ENCODE measurements around the gene ZNF750.

Gene ZNF750

DNA sequence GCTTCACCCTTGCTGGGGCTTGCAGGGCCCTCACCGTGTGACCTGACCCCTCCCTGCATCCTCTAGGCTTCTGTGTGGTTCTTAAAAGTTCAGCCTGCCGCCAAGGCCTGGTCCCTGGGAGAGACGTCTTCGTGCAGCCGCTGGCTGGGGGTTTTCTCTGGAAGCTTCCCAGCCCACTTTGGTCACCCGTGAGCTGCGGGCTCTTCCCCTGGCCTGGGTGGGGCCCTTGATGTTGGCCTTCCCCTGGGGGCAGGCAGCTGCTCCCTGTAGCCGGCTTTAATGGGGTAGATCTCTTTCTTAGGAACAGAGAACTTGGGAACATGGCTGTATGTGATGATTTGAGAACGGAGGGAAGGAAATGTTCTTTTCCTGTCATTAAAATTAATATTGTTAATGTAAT, 32.7 kb downstream of the ZNF750 start:
- peaks cover 20% of the 10 kb centered on the region for H3K36me3 Mint-ChIP-seq (ENCODE audit: low read depth)
- no peak overlapping the region for H3K4me3 Mint-ChIP-seq
- no peaks in the 10 kb centered on the region for H3K27me3 Mint-ChIP-seq
- no peak overlapping the region for H3K27ac Mint-ChIP-seq
- no peaks in the 10 kb centered on the region for H3K4me1 Mint-ChIP-seq (ENCODE audit: low read depth)
- no peaks in the 10 kb centered on the region for H3K9me3 Mint-ChIP-seq

DNA sequence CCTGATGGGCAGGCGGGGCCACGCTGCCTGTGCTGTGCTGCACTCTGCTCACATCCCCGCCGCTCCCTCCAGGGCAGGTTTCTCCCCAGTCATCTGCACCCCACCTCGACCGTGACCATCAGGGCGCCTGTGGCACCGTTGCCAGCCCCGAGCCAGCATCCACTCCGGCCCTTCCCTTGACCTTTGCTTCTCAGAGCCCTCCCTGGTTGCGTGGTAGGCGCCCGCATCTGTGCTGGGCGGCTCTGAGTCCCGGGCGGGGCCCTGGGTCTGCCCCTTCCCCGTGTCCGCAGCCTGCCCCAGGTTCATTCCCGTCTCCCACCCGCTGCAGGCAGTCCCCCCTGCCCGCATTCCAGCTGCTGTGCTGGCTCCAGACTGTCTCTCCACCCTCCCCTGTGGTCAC, 33.2 kb downstream of the ZNF750 start:
- H3K36me3 Mint-ChIP-seq (ENCODE audit: low read depth), result peaks cover 22% of the 10 kb centered on the region
- H3K4me1 Mint-ChIP-seq (ENCODE audit: low read depth), result no peaks in the 10 kb centered on the region
- no peaks in the 10 kb centered on the region for H3K9me3 Mint-ChIP-seq
- H3K27me3 Mint-ChIP-seq, result no peaks in the 10 kb centered on the region
- no peak overlapping the region for H3K4me3 Mint-ChIP-seq
- no peak overlapping the region for H3K27ac Mint-ChIP-seq

DNA sequence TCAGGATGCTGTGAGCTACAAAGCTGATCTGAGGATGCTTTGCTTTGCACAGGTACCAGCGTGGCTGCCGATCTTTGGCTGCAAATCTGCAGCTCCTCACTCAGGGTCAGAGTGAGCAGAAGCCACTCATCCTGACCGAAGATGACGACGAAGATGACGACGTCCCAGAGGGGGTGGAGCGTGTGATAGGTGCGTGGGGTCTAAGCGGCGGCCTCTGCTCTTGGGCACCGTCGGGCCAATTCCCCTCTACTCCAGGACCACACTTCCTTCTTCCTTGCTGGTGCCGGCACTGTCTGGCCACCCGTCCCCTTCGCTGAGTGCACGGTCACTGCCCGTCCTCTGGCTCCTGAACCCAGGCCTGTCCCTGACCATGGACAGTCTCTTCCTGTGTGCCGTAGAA, 34.0 kb downstream of the ZNF750 start:
- Mint-ChIP-seq H3K27me3 (no peaks in the 10 kb centered on the region), H3K36me3 (ENCODE audit: low read depth) (peaks cover 22% of the 10 kb centered on the region), H3K27ac (no peak overlapping the region), H3K4me3 (no peak overlapping the region), H3K9me3 (peaks cover 5% of the 10 kb centered on the region), H3K4me1 (ENCODE audit: low read depth) (no peaks in the 10 kb centered on the region)

DNA sequence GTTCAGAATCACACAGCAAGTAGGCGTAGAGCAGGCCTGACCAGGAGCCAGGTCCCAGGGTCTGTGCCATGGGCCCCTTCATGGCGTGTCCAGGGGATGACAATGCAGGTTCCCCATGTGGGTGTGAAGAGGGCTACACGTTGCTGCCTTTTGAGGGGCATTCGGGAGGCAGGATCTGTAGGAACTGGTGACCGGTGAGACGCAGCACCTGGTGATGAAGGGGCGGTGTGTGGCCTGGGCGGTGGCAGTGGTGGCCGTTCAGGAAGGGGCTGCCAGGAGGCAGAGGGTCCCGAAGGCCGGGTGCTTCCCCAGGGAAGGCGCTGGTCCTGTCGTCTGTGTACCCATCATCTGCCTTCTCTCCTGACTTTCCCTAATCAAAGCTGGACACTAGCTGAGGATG, 34.6 kb downstream of the ZNF750 start:
- no peaks in the 10 kb centered on the region for H3K4me1 Mint-ChIP-seq (ENCODE audit: low read depth)
- H3K4me3 Mint-ChIP-seq, result no peak overlapping the region
- no peak overlapping the region for H3K27ac Mint-ChIP-seq
- peaks cover 23% of the 10 kb centered on the region for H3K36me3 Mint-ChIP-seq (ENCODE audit: low read depth)
- H3K9me3 Mint-ChIP-seq, result peaks cover 5% of the 10 kb centered on the region
- H3K27me3 Mint-ChIP-seq, result no peaks in the 10 kb centered on the region

DNA sequence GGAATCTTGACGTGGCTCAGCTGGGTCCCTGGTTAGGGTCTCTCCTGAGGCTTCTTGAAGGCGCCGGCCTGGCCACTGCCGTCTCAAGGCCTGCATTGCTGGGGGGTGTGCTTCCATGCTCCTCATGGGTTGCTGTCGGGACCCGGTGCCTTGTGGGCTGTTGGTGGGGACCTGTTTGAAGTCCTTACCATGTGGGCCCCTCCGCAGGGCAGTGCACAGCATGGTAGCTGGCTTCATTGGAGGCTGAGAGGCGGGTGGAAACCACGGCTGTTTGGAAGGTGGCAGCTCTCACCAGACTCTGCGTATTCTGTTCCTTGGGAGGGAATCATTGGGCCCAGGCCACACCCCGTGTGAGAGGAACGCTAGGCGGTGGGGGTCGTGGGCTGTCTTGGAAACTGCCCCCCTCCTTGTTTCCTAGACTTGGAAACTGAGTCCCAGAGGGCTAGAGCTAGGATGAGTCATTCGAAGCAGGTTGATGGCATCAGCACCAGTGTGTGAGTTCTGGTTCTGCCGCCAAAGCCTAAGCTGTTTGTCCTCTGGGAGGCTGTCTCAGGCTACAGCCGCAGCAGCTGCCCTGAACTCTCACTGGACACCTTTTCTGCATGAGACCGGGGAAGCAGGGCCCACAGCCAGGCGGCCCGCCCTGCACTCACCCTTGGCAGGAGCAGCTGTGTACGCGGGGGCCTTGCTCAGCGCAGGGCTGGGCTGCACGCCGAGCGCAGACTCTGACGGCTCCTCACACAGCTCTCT, 35.2 kb downstream of the ZNF750 start:
- H3K36me3 Mint-ChIP-seq (ENCODE audit: low read depth), result peaks cover 24% of the 10 kb centered on the region
- no peaks in the 10 kb centered on the region for H3K27me3 Mint-ChIP-seq
- H3K27ac Mint-ChIP-seq, result no peak overlapping the region

DNA sequence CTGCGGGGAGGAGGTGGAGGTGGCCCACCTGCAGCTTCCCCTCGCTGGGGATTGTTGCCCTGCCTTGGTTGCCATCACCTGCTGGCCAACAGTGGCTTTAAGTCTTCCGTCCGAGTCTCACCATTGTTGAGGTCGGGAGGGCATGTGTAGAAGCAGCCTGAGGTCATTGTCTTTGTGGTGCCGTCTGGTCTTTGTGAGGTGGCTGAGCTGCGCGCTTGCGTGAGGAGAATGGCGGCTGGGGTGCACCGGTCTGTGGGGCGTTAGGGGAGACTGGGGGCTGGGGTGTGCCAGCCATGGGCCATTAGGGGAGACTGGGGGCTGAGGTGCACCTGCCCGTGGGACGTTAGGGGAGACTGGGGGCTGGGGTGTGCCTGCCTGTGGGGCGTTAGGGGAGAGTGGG, 36.2 kb downstream of the ZNF750 start:
- Mint-ChIP-seq H3K4me1 (ENCODE audit: low read depth) (no peaks in the 10 kb centered on the region), H3K27me3 (no peaks in the 10 kb centered on the region), H3K27ac (no peak overlapping the region), H3K4me3 (no peak overlapping the region), H3K36me3 (ENCODE audit: low read depth) (peaks cover 23% of the 10 kb centered on the region), H3K9me3 (peaks cover 5% of the 10 kb centered on the region)

More for the DNA sequence above, 35.2 kb downstream of the ZNF750 start:
- H3K9me3 Mint-ChIP-seq, result peaks cover 5% of the 10 kb centered on the region
- no peak overlapping the region for H3K4me3 Mint-ChIP-seq
- H3K4me1 Mint-ChIP-seq (ENCODE audit: low read depth), result no peaks in the 10 kb centered on the region

DNA sequence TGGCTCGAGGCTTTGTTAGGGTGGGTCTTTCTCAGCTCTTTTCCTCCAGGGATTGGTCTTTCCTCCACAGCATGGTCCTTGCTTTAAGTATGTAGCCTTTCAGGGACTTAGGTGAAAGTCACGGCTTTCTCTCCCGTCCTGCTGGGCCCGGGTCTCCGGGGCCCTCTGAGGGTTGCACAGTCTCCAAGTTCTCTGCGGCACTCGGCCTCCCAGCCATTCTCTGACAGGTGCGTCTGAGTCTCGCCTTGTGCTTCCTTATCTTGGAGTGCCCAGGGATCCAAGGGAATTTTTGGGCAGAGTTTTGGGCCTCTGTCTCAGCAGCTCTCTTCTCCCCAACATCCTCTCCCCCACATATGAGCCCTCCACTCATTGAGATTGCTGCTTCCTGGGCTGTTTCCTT, 36.6 kb downstream of the ZNF750 start:
- H3K4me1 Mint-ChIP-seq (ENCODE audit: low read depth), result no peaks in the 10 kb centered on the region
- H3K27me3 Mint-ChIP-seq, result no peaks in the 10 kb centered on the region
- no peak overlapping the region for H3K27ac Mint-ChIP-seq
- peaks cover 23% of the 10 kb centered on the region for H3K36me3 Mint-ChIP-seq (ENCODE audit: low read depth)
- H3K4me3 Mint-ChIP-seq, result no peak overlapping the region
- peaks cover 5% of the 10 kb centered on the region for H3K9me3 Mint-ChIP-seq

DNA sequence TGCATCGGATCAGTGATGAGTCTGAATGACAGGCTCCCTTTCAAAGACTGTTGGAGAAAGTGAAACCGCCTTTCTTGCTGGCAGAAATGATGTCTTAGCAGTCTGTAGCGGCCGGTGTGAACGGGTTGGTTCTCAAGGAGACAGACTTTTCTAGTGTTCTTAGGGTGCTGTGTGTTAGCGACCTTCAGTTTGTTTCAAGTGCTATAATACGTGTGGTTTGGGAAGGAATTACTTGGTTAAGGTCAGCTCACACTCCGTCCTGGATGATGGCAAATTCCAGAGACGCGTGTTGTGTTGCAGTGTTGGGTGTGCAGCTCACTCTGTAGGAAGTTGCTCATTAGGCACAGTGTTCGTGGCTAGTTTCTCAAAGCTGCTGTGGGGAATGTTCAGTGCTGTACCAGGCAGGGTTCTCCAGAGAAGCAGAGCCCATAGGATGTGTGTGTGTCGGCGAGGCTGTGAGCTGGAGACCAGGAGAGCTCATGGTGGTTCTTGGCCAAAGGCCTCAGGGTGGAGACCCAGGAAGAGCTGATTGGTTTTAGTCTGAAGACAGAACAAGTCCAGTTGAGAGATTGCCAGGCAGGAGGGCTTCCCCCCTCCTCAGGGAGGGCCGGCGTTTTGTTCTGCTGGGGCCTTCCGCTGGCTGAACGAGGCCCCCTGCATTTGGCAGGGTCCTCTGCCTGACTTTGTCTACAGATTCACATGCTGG, 37.6 kb downstream of the ZNF750 start:
- H3K4me1 Mint-ChIP-seq (ENCODE audit: low read depth), result no peaks in the 10 kb centered on the region
- peaks cover 5% of the 10 kb centered on the region for H3K9me3 Mint-ChIP-seq
- no peaks in the 10 kb centered on the region for H3K27me3 Mint-ChIP-seq
- peaks cover 23% of the 10 kb centered on the region for H3K36me3 Mint-ChIP-seq (ENCODE audit: low read depth)
- H3K4me3 Mint-ChIP-seq, result no peak overlapping the region
- H3K27ac Mint-ChIP-seq, result no peak overlapping the region

DNA sequence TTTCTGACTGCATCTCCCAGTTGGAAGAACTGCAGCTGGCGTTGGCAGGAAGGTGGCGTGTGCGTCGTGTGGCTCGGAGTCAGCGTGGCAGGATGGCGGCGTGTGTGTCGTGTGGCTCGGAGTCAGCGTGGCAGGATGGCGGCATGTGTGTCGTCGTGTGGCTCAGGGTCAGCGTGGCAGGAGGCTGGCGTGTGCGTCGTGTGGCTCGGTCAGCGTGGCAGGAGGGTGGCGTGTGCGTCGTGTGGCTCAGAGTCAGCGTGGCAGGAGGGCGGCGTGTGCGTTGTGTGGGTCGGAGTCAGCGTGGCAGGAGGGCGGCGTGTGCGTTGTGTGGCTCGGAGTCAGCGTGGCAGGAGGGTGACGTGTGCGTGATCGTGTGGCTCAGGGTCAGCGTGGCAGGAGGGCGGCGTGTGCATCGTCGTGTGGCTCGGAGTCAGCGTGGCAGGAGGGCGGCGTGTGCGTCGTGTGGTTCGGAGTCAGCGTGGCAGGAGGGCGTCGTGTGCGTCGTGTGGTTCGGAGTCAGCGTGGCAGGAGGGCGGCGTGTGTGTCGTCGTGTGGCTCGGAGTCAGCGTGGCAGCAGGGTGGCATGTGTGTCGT, 38.3 kb downstream of the ZNF750 start:
- Mint-ChIP-seq H3K4me1 (ENCODE audit: low read depth) (no peaks in the 10 kb centered on the region), H3K4me3 (no peak overlapping the region), H3K9me3 (peaks cover 5% of the 10 kb centered on the region), H3K36me3 (ENCODE audit: low read depth) (peaks cover 23% of the 10 kb centered on the region), H3K27me3 (no peaks in the 10 kb centered on the region), H3K27ac (peak overlapping the region; percentile 32)

DNA sequence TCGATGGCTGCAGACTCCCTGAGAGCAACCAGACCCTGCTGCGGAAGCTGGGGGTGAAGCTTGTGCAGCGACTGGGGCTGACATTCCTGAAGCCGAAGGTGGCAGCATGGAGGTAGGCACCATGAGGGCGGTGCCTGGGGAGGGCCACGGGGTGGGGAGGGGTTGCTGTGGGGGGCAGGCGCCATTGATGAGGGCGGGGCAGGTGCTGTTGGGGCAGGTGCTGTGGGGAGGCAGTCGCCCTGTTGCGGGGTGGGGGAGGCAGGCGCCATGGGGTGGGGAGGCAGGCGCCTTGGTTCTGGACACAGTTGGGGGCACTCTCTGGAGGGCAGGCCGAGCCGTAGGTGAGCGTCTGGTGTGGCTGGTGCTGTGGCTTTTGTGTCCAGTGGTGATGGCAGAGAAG, 38.9 kb downstream of the ZNF750 start:
- no peaks in the 10 kb centered on the region for H3K27me3 Mint-ChIP-seq
- H3K36me3 Mint-ChIP-seq (ENCODE audit: low read depth), result peaks cover 23% of the 10 kb centered on the region
- H3K4me1 Mint-ChIP-seq (ENCODE audit: low read depth), result no peaks in the 10 kb centered on the region
- H3K9me3 Mint-ChIP-seq, result peaks cover 5% of the 10 kb centered on the region
- no peak overlapping the region for H3K4me3 Mint-ChIP-seq
- H3K27ac Mint-ChIP-seq, result peak overlapping the region; percentile 32

DNA sequence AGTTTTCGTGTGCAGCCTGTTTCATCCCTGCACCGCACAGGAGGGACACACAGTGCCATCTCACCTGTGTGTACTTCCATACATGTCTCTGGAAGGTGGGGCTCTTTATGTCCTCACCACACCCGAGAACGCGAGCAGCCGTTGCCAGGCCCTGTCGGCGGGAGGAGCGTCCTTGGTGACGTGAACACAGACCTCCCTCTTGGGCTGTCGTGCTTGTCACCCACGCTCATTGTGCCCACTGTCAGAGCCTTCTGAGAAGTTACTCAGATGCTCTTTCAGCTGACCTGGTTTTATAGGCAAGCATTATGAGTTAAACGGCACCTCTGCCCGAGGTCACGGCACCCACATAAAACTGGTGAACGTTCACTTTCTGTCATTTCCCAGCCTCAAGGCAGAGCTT, 40.2 kb downstream of the ZNF750 start:
- H3K9me3 Mint-ChIP-seq, result peaks cover 5% of the 10 kb centered on the region
- H3K27ac Mint-ChIP-seq, result no peak overlapping the region
- no peak overlapping the region for H3K4me3 Mint-ChIP-seq
- H3K36me3 Mint-ChIP-seq (ENCODE audit: low read depth), result peaks cover 23% of the 10 kb centered on the region
- H3K27me3 Mint-ChIP-seq, result no peaks in the 10 kb centered on the region
- H3K4me1 Mint-ChIP-seq (ENCODE audit: low read depth), result no peaks in the 10 kb centered on the region

DNA sequence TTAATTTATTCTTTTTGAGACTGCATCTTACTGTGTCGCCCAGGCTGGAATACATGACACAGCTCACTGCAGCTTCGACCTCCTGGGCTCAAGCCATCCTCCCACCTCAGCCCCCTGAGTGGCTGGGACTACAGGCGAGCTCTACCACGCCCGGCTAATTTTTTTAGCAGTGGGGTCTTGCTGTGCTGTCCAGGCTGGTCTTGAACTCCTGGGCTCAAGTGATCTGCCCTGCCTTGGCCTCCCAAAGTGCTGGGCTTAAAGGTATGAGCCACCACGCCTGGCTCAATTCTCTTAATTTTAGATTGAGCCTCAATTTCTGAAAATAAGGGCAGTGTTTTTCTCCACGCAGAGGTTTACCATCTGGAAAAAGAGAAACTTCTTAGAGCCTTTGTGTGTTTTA, 41.1 kb downstream of the ZNF750 start:
- peaks cover 5% of the 10 kb centered on the region for H3K9me3 Mint-ChIP-seq
- no peaks in the 10 kb centered on the region for H3K4me1 Mint-ChIP-seq (ENCODE audit: low read depth)
- H3K36me3 Mint-ChIP-seq (ENCODE audit: low read depth), result peaks cover 23% of the 10 kb centered on the region

DNA sequence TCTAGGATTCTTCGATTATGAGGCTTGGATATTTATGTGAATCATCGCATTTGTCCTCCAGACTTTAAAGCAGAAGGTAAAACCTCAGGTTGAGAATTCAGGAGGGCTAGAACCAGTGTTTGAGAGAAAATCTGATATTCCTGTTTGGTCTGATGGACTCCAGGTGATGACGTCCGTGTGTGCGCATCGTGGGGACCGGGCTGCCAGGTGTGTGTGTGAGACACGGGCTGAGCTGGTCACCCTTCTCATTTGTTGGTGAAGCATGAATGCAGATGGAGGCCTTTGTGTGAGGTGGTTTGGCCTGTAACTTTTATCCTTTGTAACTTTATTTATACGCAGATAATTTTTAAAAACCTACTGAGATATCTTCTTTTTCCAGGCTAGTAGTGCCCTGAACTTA, 42.8 kb downstream of the ZNF750 start:
- Mint-ChIP-seq H3K27ac (no peak overlapping the region), H3K36me3 (ENCODE audit: low read depth) (peaks cover 24% of the 10 kb centered on the region), H3K4me1 (ENCODE audit: low read depth) (no peaks in the 10 kb centered on the region)

More for the DNA sequence above, 41.1 kb downstream of the ZNF750 start:
- Mint-ChIP-seq H3K27me3 (no peaks in the 10 kb centered on the region), H3K27ac (no peak overlapping the region), H3K4me3 (no peak overlapping the region)

DNA sequence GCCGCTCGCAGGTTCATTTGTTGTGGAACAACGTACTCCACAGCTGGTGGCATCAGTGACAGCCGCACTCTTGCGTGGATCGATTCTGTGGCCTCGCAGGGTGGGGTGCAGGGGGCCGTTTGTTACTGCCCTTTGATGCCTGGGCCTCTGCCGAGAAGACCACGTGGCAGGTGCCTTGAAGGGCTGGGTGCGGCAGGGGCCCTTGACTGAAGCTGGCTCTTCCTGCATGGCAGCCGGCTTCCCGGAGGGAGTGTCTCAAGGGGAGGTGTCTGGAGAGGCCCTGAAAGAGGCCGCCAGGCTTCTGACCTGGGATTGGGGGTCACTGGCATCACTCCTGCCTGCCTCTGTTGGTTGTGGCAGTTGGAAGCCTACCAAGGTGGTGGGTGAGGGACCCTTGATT, 44.2 kb downstream of the ZNF750 start:
- Mint-ChIP-seq H3K27ac (no peak overlapping the region), H3K4me1 (ENCODE audit: low read depth) (no peaks in the 10 kb centered on the region), H3K4me3 (no peak overlapping the region), H3K9me3 (no peaks in the 10 kb centered on the region), H3K27me3 (no peaks in the 10 kb centered on the region), H3K36me3 (ENCODE audit: low read depth) (peaks cover 19% of the 10 kb centered on the region)

More for the DNA sequence above, 42.8 kb downstream of the ZNF750 start:
- peaks cover 5% of the 10 kb centered on the region for H3K9me3 Mint-ChIP-seq
- H3K27me3 Mint-ChIP-seq, result no peaks in the 10 kb centered on the region
- no peak overlapping the region for H3K4me3 Mint-ChIP-seq

DNA sequence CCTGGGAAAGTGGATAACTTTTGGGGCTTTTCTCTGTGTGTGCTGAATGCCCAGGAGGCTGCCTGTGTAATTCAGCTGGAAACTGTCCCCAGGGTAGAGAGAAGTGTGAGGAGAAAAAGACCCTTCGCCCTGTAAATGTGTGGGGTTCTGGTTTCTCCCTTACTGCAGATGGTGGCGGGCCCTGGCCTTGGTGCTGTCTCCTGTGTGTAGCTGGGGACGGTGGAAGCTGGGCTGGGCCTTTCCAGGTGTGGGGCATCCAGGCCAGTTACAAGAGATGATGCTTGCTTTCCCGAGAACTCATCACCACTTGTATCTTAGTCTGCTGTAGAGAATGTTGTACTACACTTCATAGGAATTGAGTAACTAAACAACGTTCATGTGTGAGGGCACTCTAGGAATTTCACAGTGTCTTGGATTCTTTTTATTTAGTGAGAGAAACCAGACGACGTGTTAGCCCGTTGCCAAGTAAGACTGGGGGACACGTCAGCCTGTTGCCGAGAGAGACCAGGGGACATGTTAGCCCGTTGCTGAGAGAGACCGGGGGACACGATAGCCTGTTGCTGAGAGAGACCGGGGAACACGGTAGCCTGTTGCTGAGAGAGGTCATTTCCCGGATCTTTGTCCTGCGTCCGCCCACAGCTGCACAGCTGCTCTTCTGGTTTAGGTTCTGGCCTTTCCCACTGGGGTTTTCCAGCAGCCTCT, 44.9 kb downstream of the ZNF750 start:
- H3K27me3 Mint-ChIP-seq, result no peaks in the 10 kb centered on the region
- H3K4me1 Mint-ChIP-seq (ENCODE audit: low read depth), result no peaks in the 10 kb centered on the region
- peaks cover 12% of the 10 kb centered on the region for H3K36me3 Mint-ChIP-seq (ENCODE audit: low read depth)
- no peaks in the 10 kb centered on the region for H3K9me3 Mint-ChIP-seq
- no peak overlapping the region for H3K27ac Mint-ChIP-seq
- no peak overlapping the region for H3K4me3 Mint-ChIP-seq

All from stimulated activated naive CD8-positive, alpha-beta T cell treated with anti-CD3 and anti-CD28 coated beads, Interleukin-15, Interleukin-2, amounts not matched to agents 100 ng/mL and 50 ng/mL, for 24 hours (primary cell).